T follicular helper cell (primary cell): ENCODE results near the gene PHF2.

Experiments used
- DNase-seq: peaks from one replicate; pipeline ENCODE4 v3.0.0-alpha.2; 2020; ENCODE audit warnings: low read depth

PHF2 gene

DNA sequence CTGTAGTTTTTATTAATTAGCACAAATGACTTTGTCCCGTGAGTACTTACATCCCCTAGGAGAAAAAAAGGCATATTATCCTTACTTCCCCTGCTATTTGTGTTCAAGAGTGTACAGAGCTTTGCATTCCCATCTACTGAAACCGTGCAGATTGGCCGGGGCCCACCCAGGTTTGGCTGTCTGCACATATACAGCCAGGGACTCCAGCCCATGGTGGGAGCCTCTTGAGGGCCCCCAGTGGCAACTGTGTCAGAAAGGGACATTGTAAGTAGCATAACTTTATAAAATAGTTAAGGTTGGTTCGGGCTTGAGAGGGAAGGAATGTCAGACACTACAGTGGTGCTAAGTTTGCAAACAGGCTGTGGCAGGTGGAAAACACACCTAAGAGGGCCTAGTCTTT is 24.7 kb downstream of the PHF2 start:
- no peak for DNase-seq

GRCh38 chr9:93601666-93602065 is 25.3 kb downstream of the PHF2 start:
- DNase-seq, result no peak

DNA sequence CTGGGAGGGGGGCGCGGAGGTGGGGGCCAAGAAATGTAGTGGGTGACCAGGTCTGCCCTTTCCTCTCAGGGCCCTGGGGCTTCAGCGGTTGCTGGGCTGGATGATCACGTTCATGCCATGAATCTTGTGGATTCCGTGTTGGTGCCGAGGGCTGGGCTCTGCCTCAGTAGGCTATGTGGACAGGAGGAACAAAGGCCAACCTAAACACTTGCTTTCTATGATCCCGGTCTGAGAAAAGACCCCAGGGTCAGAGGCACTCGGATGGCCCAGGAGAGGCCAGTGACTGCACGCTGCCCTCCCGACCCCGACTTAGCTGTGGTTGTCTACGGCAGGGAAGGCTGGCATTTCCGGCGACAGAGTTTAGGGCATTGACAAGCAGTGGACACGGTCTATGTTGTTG is 26.6 kb downstream of the PHF2 start:
- DNase-seq, result no peak

DNA sequence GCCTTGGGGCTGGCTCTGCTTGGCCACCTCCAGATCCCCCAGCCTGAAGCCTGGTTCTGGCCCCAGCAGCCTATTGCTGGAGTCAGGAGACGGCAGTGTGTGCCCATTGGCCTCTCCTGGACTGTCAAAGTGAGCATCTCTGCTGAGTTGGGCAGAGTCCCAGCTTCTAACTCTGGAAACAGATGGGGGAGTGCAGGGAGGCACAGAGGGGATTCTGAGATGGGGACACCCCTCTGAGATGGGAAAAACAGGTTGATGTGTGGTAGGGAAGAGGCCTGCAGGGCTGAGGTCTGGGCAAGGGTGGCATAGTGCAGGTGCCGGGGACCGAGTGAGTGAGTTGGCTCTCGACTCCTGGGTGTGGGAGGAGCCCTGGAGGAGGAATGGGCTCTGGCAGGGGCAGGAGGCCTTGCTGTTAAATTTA is 27.5 kb downstream of the PHF2 start:
- DNase-seq, result no peak

GRCh38 chr9:93606187-93606586 is 29.8 kb downstream of the PHF2 start:
- no peak for DNase-seq

DNA sequence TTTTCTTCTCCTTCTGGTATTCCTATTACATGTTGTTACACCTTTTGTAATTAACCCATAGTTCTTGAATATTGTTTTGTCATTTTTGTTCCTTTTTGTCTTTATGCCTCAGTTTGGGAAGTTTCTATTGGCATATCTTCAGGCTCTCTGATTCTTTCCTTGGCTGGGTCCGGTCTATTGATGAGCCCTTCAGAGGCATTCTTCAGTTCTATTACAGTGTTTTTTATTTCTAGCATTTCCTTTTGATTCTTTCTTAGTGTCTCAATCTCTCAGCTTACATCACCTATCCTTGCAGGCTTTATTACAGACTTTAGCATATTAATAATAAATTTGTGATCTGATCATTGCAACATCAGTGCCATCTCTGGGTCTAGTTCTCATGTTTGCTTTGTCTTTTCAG is 33.8 kb downstream of the PHF2 start:
- DNase-seq, result no peak

- DNase-seq, result no peak
Measured at GRCh38 chr9:93612052-93612795, 35.8 kb downstream of the PHF2 start.

GRCh38 chr9:93612796-93613154 is 36.4 kb downstream of the PHF2 start:
- no peak for DNase-seq

- no peak for DNase-seq
Measured at GRCh38 chr9:93613174-93613573, 36.8 kb downstream of the PHF2 start.

- no peak for DNase-seq
Measured at GRCh38 chr9:93613791-93614190, 37.4 kb downstream of the PHF2 start.

- DNase-seq, result no peak
Measured at GRCh38 chr9:93614830-93615468, 38.6 kb downstream of the PHF2 start.

DNA sequence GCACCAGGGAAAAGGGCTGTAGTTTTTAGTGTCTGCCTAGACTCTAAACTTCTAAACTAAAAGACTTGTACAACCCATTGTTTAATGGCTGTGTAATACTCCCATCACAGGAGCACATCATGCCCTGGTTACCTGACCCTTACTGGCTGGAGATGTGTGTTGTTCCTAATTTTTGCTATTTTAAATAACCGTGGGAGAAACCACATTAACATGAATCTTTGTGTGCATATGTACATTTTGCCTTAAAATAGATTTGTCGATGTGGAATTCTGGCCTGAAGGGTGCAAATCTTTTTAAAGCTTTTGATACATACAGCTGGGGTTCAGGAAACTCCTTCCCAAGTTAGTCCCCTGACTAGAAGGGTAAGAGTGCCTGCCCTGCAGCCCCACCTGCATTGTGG is 39.7 kb downstream of the PHF2 start:
- no peak for DNase-seq

GRCh38 chr9:93617273-93617672 is 40.9 kb downstream of the PHF2 start:
- DNase-seq, result no peak

GRCh38 chr9:93619272-93619775 is 42.9 kb downstream of the PHF2 start:
- DNase-seq, result no peak

DNA sequence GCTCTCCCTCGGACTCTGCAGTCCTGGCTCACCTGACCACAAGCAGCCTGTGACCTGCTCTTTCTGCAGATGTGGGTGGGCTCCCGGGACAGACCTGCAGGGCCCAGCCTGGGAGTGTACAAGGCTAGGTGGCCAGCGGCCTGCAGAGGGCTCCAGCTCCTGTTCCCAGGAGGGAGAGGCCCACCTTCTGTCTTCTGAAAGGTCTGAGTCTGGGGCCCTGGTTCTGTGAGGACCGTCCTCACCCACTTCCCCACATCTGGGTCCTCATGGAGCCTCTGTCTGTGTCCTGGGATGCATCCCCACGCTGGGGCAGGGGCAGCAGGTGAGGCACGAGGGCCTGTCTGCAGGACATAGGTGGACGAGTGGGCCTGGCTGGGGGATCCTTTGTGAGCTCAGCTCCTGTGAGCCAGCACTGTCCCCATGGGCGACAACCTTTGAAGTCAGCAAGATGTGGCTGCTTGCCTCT is 43.7 kb downstream of the PHF2 start:
- no peak for DNase-seq

DNA sequence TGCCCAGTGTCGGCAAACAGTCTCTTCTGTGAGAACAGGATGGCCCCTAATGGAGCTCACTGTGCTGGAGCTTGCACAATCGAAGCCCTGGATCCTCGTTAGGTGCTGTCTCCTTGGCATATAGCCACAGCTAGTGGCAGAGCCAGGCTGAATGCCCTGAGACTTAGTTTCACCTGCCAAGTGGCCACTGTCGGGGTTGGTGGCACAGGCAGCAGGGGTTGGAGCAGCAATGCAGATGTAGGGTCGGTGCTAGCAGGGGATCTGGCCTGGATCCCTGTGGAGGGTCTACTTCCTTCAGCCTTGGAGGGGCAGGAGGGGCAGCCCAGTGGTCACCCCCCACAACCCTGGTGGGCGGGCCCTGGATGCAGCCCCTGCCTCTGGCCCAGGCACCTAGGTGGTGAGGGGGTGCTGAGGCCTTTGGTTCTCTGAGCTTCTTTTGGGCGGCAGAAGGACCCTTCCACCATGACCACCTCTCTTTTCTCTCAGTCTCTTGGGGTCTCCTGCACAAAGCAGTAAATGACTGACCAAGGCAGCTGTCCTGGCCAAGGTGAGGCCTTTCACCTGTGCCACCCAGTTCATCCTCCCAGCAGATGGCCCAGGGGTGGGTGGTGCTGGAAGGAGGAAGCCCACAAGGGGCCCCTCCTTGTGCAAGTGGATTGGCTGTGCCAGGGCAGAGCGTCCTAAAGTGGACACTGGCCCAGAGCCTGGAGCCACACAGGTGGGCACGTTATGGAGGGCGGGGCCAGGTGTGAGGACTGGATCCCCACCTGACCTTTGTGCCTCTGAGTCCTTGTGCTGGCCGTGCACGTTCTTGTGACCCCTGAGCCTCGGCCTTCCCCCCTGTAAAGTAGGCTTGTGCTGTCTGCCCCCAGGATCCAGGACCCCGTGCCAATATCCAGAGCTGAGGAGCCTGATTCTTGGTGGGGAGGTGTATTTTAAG is 44.8 kb downstream of the PHF2 start:
- no peak for DNase-seq

GRCh38 chr9:93621922-93622321 is 45.5 kb downstream of the PHF2 start:
- DNase-seq, result no peak

GRCh38 chr9:93622691-93623090 is 46.3 kb downstream of the PHF2 start:
- no peak for DNase-seq

- no peak for DNase-seq
Measured at GRCh38 chr9:93623753-93624152, 47.4 kb downstream of the PHF2 start.

- no peak for DNase-seq
Measured at GRCh38 chr9:93624431-93624834, 48.0 kb downstream of the PHF2 start.

DNA sequence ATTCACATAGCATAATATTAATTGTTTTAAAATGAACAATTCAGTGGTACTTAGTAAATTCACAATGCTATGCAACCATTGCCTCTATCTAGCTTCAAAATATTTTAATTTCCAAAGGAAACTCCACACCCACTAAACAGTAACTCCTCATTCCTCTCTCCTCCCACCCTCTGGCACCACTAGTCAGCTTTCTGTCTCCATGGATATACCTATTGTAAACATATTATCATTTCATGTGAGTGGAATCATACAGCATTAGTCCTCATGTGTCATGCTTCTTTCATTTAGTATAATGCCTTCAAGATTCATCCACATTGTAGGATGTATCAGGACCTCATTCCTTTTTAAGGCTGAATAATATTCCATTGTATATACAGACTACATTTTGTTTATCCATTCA is 48.6 kb downstream of the PHF2 start:
- no peak for DNase-seq

GRCh38 chr9:93629920-93630319 is 53.5 kb downstream of the PHF2 start:
- no peak for DNase-seq
